ENCODE measurements around the gene SYT9.

The SYT9 gene

GRCh38 chr11:7256943-7257342 is 5.2 kb downstream of the SYT9 start:
- TF ChIP-seq CTCF (IDR thresholded peaks at IDR 0.05): no peak

DNA sequence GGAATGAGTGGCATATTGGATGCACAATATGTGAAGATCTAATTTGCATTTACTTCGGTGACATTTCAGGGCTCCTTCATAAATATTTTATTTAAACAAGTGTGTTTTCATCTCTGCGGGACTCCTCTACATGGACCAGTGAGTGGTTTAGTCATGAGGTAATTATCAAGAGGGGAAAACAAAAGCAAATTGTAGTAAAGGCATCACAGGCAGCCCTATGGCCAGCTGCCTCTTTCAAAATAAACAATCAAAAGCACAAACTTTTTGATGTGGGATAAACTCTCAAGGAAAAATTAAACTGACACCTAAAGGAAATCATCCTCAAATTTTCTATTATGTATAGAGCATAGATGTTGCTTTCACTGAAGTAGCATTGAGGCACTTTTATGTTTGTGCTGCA is 6.0 kb downstream of the SYT9 start:
- no peak for TF ChIP-seq CTCF (IDR thresholded peaks at IDR 0.05)

GRCh38 chr11:7261578-7261977 is 9.9 kb downstream of the SYT9 start:
- TF ChIP-seq CTCF (IDR thresholded peaks at IDR 0.05): no peak

- TF ChIP-seq CTCF (IDR thresholded peaks at IDR 0.05): no peak
These were observed 11.0 kb downstream of the SYT9 start for GRCh38 chr11:7262672-7263071.

- TF ChIP-seq CTCF (IDR thresholded peaks at IDR 0.05): no peak
These were observed 12.1 kb downstream of the SYT9 start for GRCh38 chr11:7263842-7264241.

- no peak for TF ChIP-seq CTCF (IDR thresholded peaks at IDR 0.05)
These were observed 17.1 kb downstream of the SYT9 start for GRCh38 chr11:7268758-7269157.

- no peak for TF ChIP-seq CTCF (IDR thresholded peaks at IDR 0.05)
These were observed 18.6 kb downstream of the SYT9 start for GRCh38 chr11:7270233-7270865.

GRCh38 chr11:7272373-7272772 is 20.7 kb downstream of the SYT9 start:
- no peak for TF ChIP-seq CTCF (IDR thresholded peaks at IDR 0.05)

All from LNCAP (cell line).